NCI-H345 treated with DMSO at 0.1 percent for 48 hours (cell line): ENCODE measurements around the gene SSBP2.

ENCODE experiments used
- DNase-seq: peaks from one replicate; lab custom pipeline; 2025; ENCODE audit not compliant: unreplicated experiment; lab: John Stamatoyannopoulos, UW

The SSBP2 gene

GRCh38 chr5:81767938-81768337 lies 17.0 kb upstream of the SSBP2 start:
- no peak for DNase-seq

GRCh38 chr5:81767097-81767496 lies 16.2 kb upstream of the SSBP2 start:
- no peak for DNase-seq

- DNase-seq, result no peak
Observed at GRCh38 chr5:81766611-81767010, 15.7 kb upstream of the SSBP2 start.

GRCh38 chr5:81763294-81763928 lies 12.5 kb upstream of the SSBP2 start:
- no peak for DNase-seq

GRCh38 chr5:81762853-81763252 lies 12.0 kb upstream of the SSBP2 start:
- no peak for DNase-seq

GRCh38 chr5:81762401-81762800 lies 11.5 kb upstream of the SSBP2 start:
- no peak for DNase-seq

DNA sequence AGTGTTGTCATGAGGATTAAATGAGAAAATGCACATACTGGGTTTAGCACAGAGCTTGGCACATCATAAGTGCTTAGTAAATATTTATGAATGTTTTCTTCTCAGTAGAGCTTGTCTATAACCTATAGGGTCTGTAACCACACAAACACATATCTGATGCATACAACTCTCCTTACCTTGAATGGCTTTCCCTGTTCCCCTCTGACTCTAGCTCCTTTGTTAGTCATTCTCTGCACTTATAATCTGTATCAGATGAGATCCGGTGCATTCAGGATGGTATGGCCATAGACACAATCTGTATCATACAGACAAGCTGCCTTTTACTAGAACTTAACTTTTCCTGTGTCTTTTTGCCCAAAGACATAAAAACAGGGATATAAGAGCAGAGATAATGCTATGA lies 11.1 kb upstream of the SSBP2 start:
- no peak for DNase-seq

- DNase-seq, result no peak
Observed at GRCh38 chr5:81761270-81761669, 10.4 kb upstream of the SSBP2 start.

DNA sequence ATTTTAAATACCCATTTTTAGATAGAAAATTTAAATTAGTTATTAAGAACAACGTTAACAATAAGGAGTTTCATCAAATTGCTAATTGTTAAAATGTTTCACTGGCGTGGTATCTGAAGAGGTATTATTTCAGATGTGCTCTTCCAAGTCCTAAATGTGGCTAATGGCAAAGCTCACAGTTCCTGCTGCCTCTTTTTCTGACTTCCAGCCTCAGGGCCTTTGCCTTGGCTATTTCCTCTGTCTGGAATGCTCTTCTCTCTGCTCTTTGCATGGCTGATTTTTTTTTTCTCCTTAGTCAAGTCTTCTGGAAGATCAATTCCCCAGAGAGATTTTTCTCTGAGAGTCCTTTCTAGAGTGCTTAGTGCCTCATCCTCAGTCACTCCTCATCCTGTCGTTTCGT lies 9.6 kb upstream of the SSBP2 start:
- DNase-seq, result no peak

- DNase-seq, result no peak
Observed at GRCh38 chr5:81759632-81760005, 8.7 kb upstream of the SSBP2 start.

DNA sequence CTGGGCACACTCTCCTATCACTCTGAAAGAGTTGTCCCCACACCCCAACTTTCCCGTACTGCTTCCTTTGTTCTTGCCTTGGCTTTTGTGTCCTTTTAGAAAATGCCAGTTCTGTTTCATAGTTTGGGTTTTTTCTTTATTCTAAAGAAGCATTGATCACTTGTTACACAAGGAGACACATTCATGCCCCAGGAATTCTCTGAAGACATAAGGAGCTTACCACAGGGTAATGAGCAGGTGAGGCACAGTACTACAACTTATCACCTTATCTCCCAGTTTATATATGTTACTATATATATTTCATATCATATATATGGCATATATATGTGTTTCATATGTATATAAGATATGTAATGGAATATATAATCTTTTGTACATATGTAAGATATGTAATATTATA lies 6.5 kb upstream of the SSBP2 start:
- no peak for DNase-seq

DNA sequence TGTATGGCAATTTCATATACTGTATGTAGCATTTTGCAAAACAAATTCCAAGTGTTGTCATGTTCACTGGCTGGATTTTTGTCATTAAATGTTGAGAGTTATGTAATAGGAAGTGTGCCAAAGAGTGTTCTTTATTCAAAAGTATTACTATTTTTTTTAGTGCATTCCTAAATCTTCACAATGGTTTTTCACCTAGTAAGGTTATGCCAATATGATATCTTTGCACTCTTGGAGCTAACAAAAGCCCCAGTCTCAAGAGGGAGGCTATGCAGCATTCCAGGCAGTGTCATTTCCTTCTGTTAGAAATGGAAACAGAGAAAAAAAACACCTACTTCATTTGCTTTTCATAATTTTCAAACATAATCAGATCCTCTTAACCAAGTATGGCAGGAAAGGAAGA lies 5.1 kb upstream of the SSBP2 start:
- no peak for DNase-seq

- no peak for DNase-seq
Observed at GRCh38 chr5:81755320-81755719, 4.4 kb upstream of the SSBP2 start.

- no peak for DNase-seq
Observed at GRCh38 chr5:81754621-81755020, 3.7 kb upstream of the SSBP2 start.

- DNase-seq, result no peak
Observed at GRCh38 chr5:81753429-81753828, 2.5 kb upstream of the SSBP2 start.

DNA sequence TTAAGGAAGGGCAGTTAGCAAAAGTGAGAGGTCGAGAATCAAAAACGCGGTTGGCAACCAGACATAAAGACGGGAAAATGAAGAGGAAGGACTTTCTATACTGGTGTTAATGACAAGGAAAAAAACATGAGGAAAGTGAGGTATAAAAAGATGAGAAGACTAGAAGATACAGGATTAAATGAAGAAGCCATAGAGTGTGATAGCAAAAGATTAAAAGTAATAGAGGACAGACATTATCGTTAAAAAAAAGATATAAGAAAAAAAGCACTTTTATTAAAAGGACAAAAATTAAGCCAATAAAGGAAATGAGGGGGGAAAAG lies 1.7 kb upstream of the SSBP2 start:
- DNase-seq, result no peak

DNA sequence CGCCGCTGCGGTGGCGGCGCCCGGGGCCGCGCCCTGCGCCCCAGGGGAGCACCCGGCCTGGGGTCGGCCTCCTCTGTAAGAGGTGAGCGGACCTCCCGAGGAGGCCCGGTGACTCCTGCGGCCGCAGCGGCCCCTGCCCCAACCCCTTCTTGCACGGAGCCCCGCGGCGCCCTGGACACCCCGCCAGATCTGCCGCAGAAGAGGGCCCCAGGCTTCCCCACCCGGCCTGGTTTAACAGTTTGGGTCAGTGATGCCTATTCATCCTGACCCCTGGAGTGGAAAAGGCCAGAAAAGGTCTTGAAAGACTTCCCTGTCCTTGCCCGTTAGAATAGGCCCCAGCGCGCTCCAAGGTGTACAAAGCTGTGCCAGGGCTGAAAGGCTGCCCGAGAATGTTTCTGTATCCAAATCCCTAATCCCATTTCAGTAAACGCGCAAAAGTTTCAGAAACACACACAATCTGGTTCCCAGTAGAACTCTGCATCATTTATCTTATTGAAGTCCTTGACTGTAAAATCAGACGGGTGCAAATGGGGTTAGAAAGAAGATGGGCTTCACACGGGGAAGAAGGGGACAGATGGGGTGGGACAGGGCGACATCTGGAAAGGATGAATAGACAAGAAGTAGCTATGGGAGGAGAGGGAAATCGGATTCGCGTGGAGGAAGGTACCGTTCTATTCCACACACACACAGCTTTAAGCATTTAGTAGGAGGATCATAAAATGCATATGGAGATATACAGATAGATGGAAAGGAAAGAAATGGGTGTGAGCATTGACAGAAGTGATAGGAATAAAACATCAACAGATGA lies 1.1 kb upstream of the SSBP2 start:
- no peak for DNase-seq

DNA sequence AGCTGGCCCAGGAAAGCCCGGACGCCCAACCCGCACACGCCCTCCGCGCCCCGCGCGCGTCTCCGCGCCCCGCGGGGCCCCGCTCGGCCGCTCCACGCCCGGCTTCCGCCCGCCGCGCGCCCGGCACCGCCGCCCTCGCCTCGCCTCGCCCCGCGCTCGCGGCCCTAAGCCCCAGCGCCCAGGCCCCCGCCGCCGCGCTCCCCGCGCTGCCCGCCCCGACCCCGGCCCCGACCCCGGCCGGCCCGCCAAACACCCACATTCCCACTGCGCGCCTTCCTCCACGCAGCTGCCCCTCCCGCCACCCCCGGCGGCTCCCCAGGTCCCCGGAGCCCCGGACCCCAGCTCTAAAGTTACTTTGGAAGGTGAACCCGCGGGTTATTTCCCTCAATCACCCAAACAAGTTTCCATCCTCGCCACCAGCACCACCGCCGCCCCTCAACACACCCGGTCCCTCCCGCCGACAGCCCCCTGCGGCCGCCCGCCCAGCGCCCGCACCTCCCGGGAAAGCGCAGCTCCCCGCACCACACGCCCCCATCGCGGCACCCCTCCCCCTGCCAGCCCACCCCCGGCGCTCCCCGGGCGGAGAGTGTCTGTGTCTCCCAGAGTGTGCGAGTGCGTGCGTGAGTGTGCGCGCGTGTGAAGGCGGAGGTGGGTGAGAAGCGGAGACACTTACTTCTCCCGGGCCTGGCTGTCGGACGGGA lies 439 bp downstream of the SSBP2 start:
- DNase-seq, result no peak

DNA sequence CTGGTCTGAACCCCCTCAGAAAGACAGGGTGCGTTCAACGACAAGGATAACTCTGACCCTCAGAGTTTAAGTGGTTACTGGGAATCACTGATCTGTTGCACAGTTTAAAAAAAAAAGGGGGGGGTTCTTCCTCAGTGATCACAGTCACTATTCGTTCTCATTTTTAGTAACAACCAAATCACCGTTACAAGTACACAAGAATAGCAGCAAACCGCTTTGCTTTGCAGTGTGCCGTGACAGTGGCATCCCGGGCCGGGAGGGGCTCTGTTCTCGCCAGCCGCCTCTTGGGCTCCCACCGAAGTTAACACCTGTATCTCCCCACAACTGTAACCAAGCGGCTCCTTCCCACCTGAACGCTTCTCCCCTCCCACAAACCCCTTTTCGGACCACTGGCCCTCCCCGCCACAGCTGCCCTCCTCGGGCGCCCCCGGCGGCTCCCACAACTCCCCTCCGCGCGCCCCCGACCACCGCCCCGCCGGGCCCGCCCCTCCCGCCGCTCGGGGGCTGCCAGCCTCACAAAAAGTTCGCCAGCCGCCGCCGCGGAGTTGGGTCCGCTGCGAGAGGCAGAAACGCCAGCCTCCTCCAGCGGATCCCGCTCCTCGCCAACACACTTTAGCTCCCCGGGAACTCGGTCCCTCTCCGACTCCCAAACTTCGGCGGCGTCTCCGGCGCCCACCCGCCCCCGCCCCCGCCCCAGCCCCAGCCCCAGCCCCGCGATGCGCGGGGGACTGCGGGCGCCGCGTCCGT lies 1.2 kb downstream of the SSBP2 start:
- no peak for DNase-seq

DNA sequence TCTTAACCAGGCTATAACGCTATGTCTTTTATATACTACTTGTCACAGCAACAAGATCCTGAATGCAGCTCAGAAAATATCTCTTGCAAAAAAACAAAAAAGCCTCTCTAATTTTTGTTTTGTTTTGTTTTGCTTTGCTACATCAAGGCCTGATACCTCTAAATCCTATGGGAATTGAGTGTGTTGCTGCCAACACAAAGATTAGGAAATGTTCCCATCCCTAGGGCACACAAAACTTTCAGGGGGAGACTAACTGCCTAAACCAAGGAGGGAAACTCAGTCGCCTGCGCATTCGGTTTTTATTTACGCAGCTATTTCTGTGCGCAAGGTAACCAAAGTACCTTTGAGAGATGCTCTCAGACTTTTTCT lies 1.7 kb downstream of the SSBP2 start:
- no peak for DNase-seq

DNA sequence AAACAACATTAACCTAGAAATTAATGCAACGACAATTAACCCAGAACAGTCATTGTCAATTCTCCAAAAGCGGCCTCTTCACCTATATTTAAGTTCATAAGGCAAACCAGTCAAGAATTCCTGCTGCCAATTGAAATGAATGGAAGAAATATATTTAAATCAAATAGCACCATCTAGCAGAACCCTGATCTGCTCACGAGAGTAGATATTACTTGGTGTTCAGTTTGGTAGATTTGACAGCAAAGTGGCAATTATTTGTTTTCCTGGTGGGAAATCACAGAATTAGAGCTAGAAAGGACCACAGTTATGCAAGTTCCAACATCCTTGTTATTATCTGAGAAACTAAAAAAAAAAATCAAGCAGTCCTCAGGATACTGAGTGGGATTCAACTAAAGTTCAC lies 2.3 kb downstream of the SSBP2 start:
- no peak for DNase-seq

- DNase-seq, result no peak
Observed at GRCh38 chr5:81747030-81747429, 3.9 kb downstream of the SSBP2 start.
